Epithelial cell of proximal tubule (primary cell): Measurements from ENCODE around the gene UNC80. TPM values are rescaled to one million over a fixed set of nuclear protein-coding genes. Genes with fewer than 3 reads are reported as not detected.

ENCODE experiments used
- DNase-seq: peaks from one replicate; pipeline ENCODE4 v3.0.0-alpha.2; 2011; ENCODE audit warnings: low read depth
- H3K4me3 ChIP-seq: 2 replicates; pipeline ENCODE4 v1.5.1; 2011; ENCODE audit warnings: low read depth, mild to moderate bottlenecking, low read length
- CTCF ChIP-seq: conservative IDR thresholded peaks from 2 replicates; pipeline ENCODE4 v1.5.1; 2012; ENCODE audit warnings: low read depth, mild to moderate bottlenecking, low read length
- total RNA-seq: library from RNA; depleted of rRNA; stranded (reverse); fragments of >200 nt; gene quantifications from 2 replicates; pipeline ENCODE4 v1.2.3, GENCODE V29; 2015

The UNC80 gene
- total RNA-seq, 1 donor from 2014 or later: not detected

GRCh38 chr2:209901172-209901571, 129.5 kb downstream of the UNC80 start:
- TF ChIP-seq CTCF: no peak
- no peak overlapping the region for H3K4me3 ChIP-seq
- no peak for DNase-seq

GRCh38 chr2:209905691-209906090, 134.1 kb downstream of the UNC80 start:
- no peak overlapping the region for H3K4me3 ChIP-seq
- no peak for DNase-seq
- TF ChIP-seq CTCF: no peak

- TF ChIP-seq CTCF: no peak
- DNase-seq: no peak
- no peak overlapping the region for H3K4me3 ChIP-seq
Observed at GRCh38 chr2:209907746-209908145, 136.1 kb downstream of the UNC80 start.

GRCh38 chr2:209908511-209908910, 136.9 kb downstream of the UNC80 start:
- no peak for TF ChIP-seq CTCF
- DNase-seq: no peak
- H3K4me3 ChIP-seq: no peak overlapping the region

- no peak for TF ChIP-seq CTCF
- DNase-seq: no peak
- H3K4me3 ChIP-seq: no peak overlapping the region
Observed at GRCh38 chr2:209911486-209911885, 139.9 kb downstream of the UNC80 start.

GRCh38 chr2:209913786-209914345, 142.2 kb downstream of the UNC80 start:
- TF ChIP-seq CTCF: no peak
- no peak for DNase-seq

GRCh38 chr2:209917154-209917771, 145.6 kb downstream of the UNC80 start:
- no peak for TF ChIP-seq CTCF
- no peak for DNase-seq

More at GRCh38 chr2:209913786-209914345, 142.2 kb downstream of the UNC80 start:
- no peak overlapping the region for H3K4me3 ChIP-seq

More at GRCh38 chr2:209917154-209917771, 145.6 kb downstream of the UNC80 start:
- no peak overlapping the region for H3K4me3 ChIP-seq
